Tibial nerve (tissue), 4 donors: ENCODE measurements around the gene ARL8A.

Experiments used
- EP300 ChIP-seq, 2 donors: sonication (generic); formaldehyde crosslinking; IDR thresholded peaks; one replicate each; pipeline ENCODE4 v1.6.1; 2017; ENCODE audit warnings: antibody characterized with exemption in 2 of 2, mild to moderate bottlenecking in 1 of 2
- POLR2A ChIP-seq, 2 donors: fragments of 450-650 bp; IDR thresholded peaks; one replicate each; pipeline ENCODE4 v1.6.1; 2017; ENCODE audit warnings: antibody characterized with exemption in 2 of 2, mild to moderate bottlenecking in 2 of 2, moderate library complexity in 2 of 2
- TF ChIP-seq, protein P1 (sequence below), 5 experiments: fragments of 200-600 bp in 3 of 5; fragments of 450-650 bp in 2 of 5; sonication (generic) in 3 of 5; IDR thresholded peaks; one replicate each; pipeline ENCODE4 v1.5.1; 2016 to 2019; ENCODE audit warnings: antibody characterized with exemption in 5 of 5, mild to moderate bottlenecking in 3 of 5, moderate library complexity in 2 of 5

DNA sequence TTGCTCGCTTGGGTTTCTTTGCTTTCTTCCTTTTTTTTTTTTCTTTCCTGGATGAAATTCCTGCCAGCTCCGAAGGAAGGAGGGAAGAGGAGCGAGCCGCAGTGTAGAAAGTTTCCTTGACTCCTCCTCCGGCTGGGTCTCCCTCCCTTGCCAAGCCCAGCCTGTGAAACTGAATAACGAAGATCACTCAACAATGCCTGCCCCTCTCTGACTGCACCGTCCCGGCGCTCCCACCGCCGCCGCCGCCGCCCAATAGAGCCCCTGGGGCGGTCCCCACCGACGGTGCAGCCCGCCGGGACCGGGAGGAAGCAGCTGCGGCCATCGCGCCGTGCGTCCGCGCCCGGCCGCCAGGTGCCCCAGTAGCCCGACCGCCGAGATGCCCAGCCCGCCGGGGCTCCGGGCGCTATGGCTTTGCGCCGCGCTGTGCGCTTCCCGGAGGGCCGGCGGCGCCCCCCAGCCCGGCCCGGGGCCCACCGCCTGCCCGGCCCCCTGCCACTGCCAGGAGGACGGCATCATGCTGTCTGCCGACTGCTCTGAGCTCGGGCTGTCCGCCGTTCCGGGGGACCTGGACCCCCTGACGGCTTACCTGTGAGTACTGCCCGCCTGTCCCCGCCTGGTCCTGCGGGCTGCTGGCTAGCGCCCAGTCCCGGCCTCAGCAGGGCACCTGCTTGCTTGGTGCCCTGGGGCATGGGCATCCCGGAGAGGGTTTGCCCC is 49.2 kb upstream of the ARL8A start, which contains the start of gene LGR6:
- TF ChIP-seq, protein P1, sequence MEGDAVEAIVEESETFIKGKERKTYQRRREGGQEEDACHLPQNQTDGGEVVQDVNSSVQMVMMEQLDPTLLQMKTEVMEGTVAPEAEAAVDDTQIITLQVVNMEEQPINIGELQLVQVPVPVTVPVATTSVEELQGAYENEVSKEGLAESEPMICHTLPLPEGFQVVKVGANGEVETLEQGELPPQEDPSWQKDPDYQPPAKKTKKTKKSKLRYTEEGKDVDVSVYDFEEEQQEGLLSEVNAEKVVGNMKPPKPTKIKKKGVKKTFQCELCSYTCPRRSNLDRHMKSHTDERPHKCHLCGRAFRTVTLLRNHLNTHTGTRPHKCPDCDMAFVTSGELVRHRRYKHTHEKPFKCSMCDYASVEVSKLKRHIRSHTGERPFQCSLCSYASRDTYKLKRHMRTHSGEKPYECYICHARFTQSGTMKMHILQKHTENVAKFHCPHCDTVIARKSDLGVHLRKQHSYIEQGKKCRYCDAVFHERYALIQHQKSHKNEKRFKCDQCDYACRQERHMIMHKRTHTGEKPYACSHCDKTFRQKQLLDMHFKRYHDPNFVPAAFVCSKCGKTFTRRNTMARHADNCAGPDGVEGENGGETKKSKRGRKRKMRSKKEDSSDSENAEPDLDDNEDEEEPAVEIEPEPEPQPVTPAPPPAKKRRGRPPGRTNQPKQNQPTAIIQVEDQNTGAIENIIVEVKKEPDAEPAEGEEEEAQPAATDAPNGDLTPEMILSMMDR (IDR thresholded peaks at IDR 0.05) = peak in 2 of 5 experiments; percentile 8 to 24
- TF ChIP-seq POLR2A (IDR thresholded peaks at IDR 0.05) (no peak), EP300 (IDR thresholded peaks at IDR 0.05) (no peak)
